T1000 (cell line): ENCODE data around the gene KLB.
A peak's percentile ranks its signal among the peaks of the same experiment; 100 is the strongest.
"Not testable (repeated sequence)": the region's sequence is repeated elsewhere in the genome, so short reads cannot be mapped to it uniquely, and the experiment has no call there.

Experiments
- DNase-seq: peaks from one replicate; lab custom pipeline; 2025; ENCODE audit warnings: mixed read lengths; lab: John Stamatoyannopoulos, UW

Gene KLB

DNA sequence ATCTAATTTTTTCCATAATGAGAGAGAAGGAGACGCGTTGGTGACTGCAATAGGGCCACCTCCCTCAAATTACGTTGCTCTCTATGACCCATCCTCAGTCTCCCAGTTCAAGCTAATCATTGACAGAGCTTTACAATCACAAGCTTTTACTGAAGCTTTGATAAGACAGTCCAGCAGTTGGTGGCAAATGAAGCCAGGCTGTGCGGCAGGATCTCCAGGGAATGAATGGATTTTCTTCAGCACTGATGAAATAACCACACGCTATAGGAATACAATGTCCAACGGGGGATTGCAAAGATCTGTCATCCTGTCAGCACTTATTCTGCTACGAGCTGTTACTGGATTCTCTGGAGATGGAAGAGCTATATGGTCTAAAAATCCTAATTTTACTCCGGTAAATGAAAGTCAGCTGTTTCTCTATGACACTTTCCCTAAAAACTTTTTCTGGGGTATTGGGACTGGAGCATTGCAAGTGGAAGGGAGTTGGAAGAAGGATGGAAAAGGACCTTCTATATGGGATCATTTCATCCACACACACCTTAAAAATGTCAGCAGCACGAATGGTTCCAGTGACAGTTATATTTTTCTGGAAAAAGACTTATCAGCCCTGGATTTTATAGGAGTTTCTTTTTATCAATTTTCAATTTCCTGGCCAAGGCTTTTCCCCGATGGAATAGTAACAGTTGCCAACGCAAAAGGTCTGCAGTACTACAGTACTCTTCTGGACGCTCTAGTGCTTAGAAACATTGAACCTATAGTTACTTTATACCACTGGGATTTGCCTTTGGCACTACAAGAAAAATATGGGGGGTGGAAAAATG, at the start of gene KLB:
Gene KLB, plus strand, starts transcription at position 168 of the 821 bp plus-strand sequence. Its CDS starts 20 bp downstream, at position 188.
- DNase-seq, result no peak

DNA sequence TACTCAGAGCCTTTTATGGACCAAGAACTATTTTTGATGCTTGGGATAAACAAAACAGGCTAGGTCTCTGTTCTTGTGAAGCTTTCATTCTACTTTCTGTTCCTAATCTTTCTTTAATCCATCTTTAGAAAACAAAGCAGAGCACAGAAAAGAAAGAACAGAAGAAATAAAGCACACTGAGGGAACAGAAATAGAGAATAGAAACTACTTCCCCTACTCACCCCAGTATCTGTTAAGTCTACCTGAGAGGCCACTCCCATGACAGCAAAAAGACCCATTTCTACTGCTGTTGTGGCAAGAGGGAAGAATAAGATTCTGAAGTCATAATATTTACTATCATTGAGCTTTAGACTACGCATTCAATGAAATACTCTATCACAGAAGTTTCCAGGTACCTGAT, 49.7 kb upstream of the KLB start:
- DNase-seq, result no peak

DNA sequence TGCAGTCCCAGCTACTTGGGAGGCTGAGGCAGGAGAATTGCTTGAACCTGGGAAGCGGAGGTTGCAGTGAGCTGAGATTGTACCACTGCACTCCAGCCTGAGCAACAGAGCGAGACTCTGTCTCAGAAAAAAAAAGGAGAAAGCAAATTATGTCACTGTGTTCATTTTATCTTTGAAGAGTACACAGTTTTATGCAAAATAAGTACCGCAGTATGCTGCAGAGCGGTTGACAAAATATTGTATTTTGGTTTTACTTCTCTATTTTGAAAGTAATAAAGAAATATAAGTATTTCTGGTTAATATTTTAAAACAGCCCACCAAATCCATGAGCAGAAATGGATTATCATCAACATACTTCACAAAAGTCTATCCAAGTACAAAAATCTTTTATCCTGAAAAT, 46.1 kb upstream of the KLB start:
- DNase-seq, result not testable (repeated sequence)

DNA sequence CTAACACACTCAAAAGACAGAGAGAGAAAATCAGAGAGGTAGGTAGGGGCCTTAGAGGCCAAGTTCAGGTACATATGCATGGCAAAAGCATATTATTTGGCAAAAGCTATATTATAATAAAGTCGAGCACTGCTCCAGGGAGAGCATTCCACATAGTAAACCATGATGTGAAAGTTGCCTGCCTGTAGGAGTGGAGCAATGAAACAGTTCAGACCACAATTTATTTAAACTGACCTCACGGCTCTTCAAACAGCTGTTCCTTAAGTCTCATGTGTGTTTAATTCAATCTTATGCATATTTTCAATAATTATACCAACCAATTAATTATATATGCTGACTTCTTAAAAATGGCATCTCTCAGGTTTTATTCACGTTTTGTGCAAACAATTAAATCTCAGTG, 43.9 kb upstream of the KLB start:
- DNase-seq, result no peak

DNA sequence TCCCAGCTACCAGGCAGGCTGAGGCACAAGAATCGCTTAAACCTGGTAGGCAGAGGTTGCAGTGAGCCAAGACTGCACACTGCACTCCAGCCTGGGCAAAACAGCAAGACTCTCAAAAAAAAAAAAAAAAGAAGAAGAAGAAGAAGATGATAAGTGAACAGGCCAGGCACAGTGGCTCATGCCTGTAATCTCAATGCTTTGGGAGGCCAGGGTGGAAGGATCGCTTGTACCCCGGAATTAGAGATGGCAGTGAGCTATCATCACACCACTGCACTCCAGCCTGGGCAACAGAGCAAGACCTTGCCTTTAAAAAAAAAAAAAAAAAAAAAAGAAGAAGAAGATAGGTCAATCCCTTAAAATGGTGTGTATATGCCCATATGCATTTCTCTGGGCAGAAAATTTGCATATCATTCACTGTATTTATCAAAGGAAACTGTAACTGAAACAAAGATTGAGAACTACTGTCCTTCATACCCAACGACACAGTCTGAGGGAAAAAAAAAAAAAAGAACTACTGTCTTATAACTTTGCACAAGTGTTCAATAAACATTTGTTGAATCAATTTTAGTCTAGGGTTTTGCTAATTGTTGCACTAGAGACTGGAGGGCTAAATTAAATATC, 42.8 kb upstream of the KLB start:
- DNase-seq, result no peak

DNA sequence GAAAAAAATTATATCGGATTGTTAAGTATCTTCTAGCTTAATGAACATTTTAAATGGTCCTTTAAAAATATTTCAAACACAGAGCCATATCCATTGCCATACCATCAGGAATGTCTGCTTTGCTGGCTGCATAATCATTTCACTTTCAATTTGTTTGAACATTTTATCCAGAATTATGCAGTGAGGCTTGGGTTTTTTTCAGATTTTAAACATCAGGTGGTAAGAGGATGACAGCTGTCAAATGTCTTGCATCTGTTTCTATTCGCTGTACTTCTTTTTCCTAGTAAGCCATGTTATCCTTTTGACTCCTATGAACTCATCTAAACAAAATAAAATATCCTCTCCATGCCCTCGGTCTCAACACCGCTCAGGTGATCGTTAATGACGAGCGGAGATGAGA, 41.4 kb upstream of the KLB start:
- no peak for DNase-seq

DNA sequence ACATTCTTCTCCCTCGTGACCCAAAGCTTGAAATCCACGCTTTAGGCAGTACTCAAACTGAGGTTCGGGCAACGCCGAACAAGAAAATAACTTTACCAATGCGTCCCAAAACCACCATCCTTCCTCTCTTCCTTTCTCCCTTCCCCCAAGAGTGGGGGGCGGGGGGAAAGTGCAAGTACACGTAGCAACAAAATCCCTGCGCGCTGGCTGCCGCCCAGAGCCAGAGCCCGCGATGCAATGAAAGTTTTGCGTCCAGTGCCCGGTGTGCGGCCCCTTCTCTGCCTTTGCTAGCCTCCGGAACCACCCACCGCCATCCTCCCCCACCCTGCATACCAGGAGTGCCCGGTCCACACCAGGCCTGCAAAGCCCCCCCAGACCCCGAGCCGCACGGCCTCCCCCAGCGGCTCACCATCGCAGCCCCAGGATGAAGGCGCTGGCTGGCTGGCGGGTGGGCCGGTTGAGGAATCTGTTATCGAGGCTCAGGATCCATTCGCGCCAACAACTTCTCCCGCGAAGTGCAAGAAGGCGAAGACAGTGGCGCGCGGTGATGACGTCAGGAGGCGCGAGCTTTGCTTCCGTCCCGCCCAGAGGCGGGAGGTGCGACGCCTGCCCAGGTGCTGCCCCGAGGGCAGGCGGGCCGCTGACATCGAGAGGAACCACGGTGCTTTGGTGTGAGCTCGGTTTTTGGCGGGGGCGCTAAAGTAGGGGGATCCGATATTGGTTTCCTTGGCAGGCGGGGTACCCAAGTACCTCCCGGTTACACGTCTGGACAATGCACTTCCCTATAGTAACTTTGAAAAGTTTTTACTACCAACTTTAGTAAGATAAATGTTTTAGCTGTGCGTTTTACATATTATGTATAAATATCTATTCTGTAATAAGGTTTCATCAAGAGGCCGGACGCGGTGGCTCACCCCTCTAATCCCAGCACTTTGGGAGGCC, 40.6 kb upstream of the KLB start, which contains the start of gene RFC1:
Gene RFC1, minus strand, starts transcription at position 533 of the 942 bp plus-strand sequence. Its CDS starts 121 bp downstream, at position 412.
- peak; percentile 87 for DNase-seq

DNA sequence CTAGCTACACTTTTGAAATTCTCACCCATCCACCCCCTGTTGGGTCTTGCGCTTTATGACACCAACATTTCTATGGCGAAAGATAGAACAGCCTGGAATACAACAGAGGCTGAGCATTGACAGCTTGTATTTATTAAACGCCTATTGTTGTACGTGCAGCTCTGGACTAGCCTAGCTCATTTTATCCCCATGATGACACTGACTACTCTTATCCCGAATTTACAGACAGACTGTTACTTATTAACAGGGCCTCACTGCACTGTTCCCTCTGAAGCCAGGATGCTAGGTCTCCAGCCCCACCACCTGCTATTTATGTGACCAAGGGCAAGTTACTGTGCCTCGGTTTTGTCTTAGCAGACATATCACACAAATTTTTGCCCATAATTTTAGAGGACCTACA, 39.6 kb upstream of the KLB start:
- no peak for DNase-seq

DNA sequence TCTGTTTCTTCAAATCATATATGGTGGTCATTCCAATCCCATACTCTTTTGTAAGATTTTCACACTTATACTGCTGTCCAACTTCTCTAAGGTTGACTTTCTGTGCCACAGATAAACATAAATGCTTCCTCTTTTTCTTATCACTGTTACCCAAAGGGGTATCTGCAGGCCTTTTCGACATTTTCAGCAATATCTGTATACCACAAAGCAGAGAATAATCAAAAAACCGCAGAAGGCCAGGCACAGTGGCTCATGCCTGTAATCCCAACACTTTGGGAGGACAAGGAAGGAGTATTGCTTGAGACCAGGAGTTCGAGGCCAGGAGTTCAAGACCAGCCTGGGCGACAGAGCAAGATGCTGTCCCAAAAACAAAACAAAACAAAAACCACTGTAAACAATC, 37.4 kb upstream of the KLB start:
- no peak for DNase-seq

DNA sequence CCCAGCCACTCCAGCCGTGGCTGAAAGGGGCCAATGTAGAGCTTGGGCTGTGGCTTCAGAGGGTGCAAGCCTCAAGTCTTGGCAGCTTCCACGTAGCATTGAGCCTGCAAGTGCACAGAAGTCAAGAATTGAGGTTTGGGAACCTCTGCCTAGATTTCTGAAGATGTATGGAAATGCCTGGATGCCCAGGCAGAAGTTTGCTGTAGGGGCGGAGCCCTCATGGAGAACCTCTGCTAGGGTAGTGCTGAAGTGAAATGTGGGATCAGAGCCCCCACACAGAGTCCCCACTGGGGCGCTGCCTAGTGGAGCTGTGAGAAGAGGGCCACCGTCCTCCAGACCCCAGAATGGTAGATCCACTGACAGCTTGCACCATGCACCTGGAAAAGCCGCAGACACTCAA, 35.5 kb upstream of the KLB start:
- DNase-seq, result not testable (repeated sequence)

DNA sequence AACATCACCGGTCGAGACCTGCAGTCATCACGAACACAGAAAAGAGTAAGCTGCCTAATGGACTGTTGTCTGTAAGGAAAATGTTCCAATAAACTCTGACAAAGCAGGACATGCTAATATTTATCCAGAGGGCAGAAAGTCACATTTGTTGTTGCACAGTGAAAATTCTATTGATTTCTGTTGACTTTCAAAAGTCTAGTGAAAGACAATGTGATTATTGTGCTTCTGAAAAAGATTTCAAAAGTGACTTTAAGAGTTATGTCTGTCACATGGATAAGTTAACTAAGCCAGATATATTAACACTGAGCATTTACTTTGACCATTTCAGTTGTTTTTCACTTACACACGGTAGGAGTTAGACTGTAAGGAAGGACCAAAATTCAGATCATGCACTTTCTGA, 31.3 kb upstream of the KLB start:
- DNase-seq, result no peak

DNA sequence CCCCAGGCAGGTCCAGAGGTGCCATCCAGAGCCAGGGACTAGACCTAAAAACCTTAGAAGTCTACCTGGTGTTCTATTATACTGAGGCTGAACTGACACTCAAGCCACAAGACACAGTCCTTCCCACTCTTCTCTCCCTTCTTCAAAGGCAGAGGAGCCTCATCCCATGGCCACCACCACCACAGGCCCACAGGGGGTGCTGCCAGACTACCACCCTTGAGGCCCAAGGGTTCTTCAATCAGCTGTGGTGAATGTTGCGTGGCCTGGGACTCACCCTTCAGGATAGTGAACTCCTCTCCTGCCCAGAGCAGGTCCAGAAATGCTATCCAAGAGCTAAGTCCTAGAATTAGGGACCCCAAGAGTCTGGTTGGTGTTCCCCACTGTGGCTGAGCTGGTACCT, 23.0 kb upstream of the KLB start:
- DNase-seq, result no peak

DNA sequence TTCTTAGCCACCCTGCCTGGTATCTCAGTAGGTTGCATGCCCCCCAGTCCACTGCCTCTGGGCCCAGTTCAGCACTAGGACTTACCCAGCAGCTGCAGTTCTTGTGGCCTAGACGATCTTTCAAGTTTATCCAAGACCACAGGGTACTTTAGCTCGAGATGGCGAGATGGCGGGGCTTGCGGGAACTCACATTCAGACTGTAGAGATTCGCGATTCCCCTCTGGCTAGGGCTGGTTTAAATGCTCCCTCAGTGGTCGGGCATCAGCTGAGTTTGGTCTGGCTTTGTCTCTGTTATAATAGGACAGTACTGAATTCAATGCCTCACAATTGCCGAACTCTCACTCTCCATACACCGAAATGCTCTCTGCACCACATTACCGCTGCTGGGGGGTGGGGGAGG, 22.2 kb upstream of the KLB start:
- DNase-seq, result no peak

DNA sequence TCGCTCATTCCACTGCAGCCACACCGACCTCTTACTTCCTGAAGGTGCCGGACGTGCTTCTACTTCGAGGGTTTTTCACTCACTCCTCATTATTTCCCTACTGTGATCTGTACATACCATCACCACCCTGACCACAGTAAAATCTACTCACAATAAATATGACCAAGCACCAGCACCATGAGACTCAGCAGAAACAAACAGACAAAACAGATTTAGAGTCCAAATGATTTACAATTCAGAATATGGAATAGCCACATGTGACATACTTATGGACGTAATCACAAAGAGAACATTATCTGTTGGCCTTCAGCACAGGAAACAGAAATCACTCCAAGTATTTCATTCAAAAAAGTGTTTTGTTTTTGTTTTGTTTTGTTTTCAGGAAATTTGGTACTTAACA, 16.1 kb upstream of the KLB start:
- no peak for DNase-seq

DNA sequence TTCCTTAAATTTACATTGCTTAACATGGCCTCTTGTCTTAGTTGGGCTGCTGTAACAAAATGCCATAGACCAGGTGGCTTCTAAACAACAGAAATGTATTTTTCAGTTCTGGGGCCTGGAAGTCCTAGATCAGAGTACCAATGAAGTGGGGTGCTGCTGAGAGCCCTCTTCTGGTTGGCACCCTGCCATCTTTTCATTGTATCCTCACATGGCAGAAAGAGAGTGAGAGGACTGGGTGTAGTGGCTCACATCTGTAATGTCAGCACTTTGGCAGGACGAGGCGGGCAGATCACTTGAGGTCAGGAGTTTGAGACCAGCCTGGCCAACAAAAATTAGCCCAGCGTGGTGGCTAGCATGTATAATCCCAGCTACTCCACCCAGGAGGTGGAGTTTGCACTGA, 12.0 kb upstream of the KLB start:
- DNase-seq, result no peak

DNA sequence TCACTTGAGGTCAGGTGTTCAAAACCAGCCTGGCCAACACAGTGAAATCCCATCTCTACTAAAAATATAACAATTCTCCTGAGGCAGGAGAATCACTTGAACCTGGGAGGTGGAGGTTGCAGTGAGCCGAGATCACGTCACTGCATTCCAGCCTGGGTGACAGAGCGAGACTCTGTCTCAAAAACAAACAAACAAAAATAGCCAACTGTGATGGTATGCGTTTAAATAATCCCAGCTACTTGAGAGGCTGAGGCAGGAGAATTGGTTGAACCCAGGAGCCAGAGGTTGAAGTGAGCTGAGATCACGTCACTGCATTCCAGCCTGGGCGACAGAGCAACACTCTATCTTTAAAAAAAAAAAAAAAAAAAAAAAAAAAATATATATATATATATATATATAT, 5.1 kb upstream of the KLB start:
- not testable (repeated sequence) for DNase-seq

DNA sequence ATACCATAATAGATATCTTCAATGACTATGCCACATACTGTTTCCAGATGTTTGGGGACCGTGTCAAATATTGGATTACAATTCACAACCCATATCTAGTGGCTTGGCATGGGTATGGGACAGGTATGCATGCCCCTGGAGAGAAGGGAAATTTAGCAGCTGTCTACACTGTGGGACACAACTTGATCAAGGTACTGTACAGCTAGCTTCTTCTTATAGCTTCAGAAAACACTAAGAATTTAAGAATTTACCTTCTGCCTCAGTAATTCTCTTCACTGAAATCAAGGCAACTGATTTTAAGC, 805 bp downstream of the KLB start:
- no peak for DNase-seq

DNA sequence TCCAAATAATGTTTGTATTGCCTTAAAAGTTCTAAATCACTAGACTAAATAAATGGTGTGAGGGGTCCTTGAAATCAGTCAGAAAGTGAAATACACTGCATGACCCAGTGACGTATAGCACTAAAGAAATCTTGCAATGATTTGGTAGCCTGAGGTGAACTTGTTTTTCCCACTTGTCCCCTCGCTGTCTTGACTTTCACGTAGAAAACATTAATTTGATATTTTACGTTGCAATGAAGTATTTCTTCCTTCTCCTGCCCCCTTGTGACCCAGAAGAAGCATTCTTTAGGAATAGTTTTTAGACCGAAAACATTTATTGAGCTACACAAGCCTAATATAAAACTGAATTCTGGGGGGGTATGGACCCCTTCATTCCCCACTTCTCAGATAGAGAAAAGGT, 3.7 kb downstream of the KLB start:
- DNase-seq, result no peak

DNA sequence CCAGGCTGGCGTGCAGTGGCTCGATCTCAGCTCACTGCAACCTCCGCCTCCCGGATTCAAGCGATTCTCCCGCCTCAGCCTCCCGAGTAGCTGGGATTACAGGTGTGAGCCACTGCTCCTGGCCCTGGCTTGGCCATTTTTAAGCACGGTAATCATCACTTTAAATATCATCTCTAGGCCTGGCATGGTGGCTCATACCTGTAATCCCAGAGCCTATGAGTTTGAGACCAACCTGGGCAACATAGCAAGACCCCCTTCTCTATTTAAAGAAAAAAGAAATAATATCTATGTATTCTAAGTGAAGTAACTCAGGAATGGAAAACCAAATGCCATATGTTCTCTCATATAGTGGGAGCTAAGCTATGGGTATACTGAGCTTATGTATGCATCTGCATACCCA, 4.8 kb downstream of the KLB start:
- DNase-seq, result not testable (repeated sequence)

DNA sequence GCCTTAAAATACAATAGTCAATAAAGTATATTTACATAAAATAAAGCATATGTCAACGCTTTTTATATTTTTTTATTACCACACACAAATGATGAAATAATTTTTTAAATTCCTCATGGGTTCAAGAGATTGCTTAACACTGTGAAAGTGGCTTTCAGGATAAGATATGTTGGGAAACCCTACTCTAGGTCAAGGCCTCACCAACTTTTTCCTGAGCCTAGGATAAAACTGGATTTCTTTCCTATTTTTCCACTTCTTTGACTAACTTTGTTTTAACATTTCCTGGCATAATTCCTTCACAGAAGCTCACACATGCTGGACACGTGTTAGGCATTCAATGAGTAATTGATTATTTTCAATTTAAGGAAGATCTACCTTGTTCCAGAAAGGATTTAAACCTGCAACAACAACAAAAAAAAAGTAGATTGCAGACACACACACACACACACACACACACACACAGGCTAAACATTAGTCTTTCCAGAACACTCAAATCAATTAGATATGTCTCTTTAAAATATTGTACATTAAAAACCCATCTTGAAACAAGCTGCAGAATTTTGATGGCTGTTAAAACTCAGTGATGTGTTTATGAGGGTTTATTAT, 9.1 kb downstream of the KLB start:
- DNase-seq, result no peak

DNA sequence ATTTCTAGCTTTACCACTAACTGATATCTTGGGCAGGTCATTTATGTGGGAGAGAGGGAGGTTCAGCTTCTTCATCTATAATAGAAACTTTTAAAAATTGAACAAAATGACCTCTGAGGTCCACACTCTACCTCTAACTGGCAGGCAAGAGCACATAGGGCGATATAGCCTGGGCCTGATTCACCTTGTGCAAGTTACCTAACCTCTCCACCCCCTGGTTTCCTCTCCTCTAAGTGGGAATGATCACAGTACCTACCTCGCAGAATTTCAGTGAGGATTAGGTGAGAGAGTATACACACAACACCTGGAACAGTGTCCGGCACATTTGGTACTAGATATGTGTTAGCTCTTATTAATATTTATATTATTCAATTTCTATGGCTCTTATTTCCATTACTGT, 15.5 kb downstream of the KLB start:
- DNase-seq, result no peak

DNA sequence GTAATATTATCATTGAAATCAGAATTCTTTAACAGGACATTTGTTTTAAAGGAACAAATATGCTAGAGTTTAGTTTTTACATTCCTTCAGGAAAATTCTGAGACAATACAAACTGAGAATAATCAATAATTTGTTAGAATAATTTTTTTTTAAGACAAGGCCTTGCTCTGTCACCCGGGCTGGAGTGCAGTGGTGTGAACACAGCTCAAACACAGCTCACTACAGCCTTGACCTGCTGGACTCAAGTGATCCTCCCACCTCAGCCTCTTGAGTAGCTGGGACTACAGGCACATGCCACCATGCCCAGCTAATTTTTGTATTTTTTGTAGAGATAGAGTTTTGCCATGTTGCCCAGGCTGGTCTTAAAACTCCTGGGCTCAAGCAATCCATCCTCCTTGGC, 18.6 kb downstream of the KLB start:
- not testable (repeated sequence) for DNase-seq
